H1 (cell line): ENCODE measurements around the gene RXRA. TPM values are rescaled to one million over a fixed set of nuclear protein-coding genes. Genes with fewer than 3 reads are reported as not detected.
A peak's percentile ranks its signal among the peaks of the same experiment; 100 is the strongest.

ENCODE experiments used
- CTCF ChIA-PET: fragments of 300-600 bp; sonication (Branson Sonifier 250); formaldehyde crosslinking; loops from one replicate; lab custom pipeline; 2021; ENCODE audit not compliant: partially characterized antibody; lab: Charles Lee
- POLR2A ChIA-PET: fragments of 300-600 bp; sonication (Branson Sonifier 250); formaldehyde crosslinking; loops from one replicate; lab custom pipeline; 2021; ENCODE audit warnings: inconsistent platforms; ENCODE audit not compliant: partially characterized antibody; lab: Charles Lee
- DNase-seq, 2 experiments: peaks; one replicate each; pipeline versions ENCODE4 v3.0.0 to v3.0.0-alpha.2; 2010 to 2022; ENCODE audit warnings: low spot score in 2 of 2, low read depth in 1 of 2, mixed read lengths in 1 of 2
- FAIRE-seq: peaks from 2 replicates; lab custom pipeline; 2011; peaks lifted over from hg19 to GRCh38; lab: Jason Lieb, UNC
- H2AFZ ChIP-seq: 2 replicates; pipeline ENCODE4 v1.8.1; 2012; ENCODE audit warnings: low read length, inconsistent platforms
- H2AK5ac ChIP-seq: 2 replicates; pipeline ENCODE4 v1.6.1; 2013; ENCODE audit warnings: low read depth, low read length
- H2BK120ac ChIP-seq: replicated peaks from 2 replicates; pipeline ENCODE3; 2013; ENCODE audit warnings: low read depth, low read length, inconsistent platforms
- H2BK12ac ChIP-seq: 2 replicates; pipeline ENCODE4 v1.6.1; 2013; ENCODE audit warnings: low read depth, low read length
- H2BK15ac ChIP-seq: 2 replicates; pipeline ENCODE4 v1.6.1; 2013; ENCODE audit warnings: low read length
- H2BK20ac ChIP-seq: 2 replicates; pipeline ENCODE4 v1.6.1; 2013; ENCODE audit warnings: low read length
- H2BK5ac ChIP-seq: 2 replicates; pipeline ENCODE4 v1.6.1; 2013; ENCODE audit warnings: low read depth, low read length
- H3K14ac ChIP-seq: 2 replicates; pipeline ENCODE4 v1.6.1; 2013; ENCODE audit warnings: inconsistent platforms; ENCODE audit not compliant: insufficient read length
- H3K18ac ChIP-seq: 2 replicates; pipeline ENCODE4 v1.6.1; 2013; ENCODE audit warnings: low read length; ENCODE audit errors: extremely low read depth
- H3K23ac ChIP-seq: 2 replicates; pipeline ENCODE4 v1.6.1; 2013; ENCODE audit warnings: inconsistent platforms; ENCODE audit not compliant: insufficient read length
- H3K23me2 ChIP-seq: 2 replicates; pipeline ENCODE4 v1.6.1; 2013; ENCODE audit warnings: low read depth, low read length
- H3K27ac ChIP-seq: 2 replicates; pipeline ENCODE4 v1.6.1; 2011; ENCODE audit warnings: low read depth, low read length, inconsistent platforms
- H3K27me3 ChIP-seq, 4 experiments: replicated peaks in 1 of 4; 1 replicate in 1 of 4; 2 replicates in 3 of 4; pipeline versions ENCODE4 v1.6.1 to v1.8.1; 2011 to 2013; ENCODE audit warnings: low read length in 3 of 4, mild to moderate bottlenecking in 3 of 4, inconsistent platforms in 2 of 4, mixed read lengths in 2 of 4, moderate library complexity in 1 of 4; ENCODE audit not compliant: control insufficient read depth in 3 of 4, insufficient read depth in 3 of 4; ENCODE audit errors: extremely low read depth in 1 of 4
- H3K36me3 ChIP-seq, 4 experiments: 2 replicates each; pipeline versions ENCODE4 v1.6.1 to v1.8.1; 2011 to 2013; ENCODE audit warnings: mild to moderate bottlenecking in 4 of 4, low read length in 3 of 4, moderate library complexity in 2 of 4, control low read depth in 1 of 4, inconsistent platforms in 1 of 4; ENCODE audit not compliant: insufficient read depth in 4 of 4, control insufficient read depth in 2 of 4
- H3K4ac ChIP-seq: replicated peaks from 2 replicates; pipeline ENCODE3; 2013; ENCODE audit warnings: low read length, low read depth, mixed read lengths, inconsistent platforms; ENCODE audit not compliant: insufficient read length
- H3K4me1 ChIP-seq, 4 experiments: replicated peaks in 1 of 4; 1 replicate in 1 of 4; 2 replicates in 3 of 4; pipeline versions ENCODE4 v1.6.1 to v1.8.1; 2011 to 2013; ENCODE audit warnings: low read length in 3 of 4, inconsistent platforms in 2 of 4, mixed read lengths in 1 of 4; ENCODE audit not compliant: insufficient read depth in 4 of 4, control insufficient read depth in 3 of 4
- H3K4me2 ChIP-seq, 2 experiments: 2 replicates each; pipeline versions ENCODE4 v1.6.1 to v1.8.1; 2011 to 2013; ENCODE audit warnings: low read depth in 2 of 2, low read length in 2 of 2, control low read depth in 1 of 2, inconsistent platforms in 1 of 2, mild to moderate bottlenecking in 1 of 2; ENCODE audit not compliant: insufficient read depth in 1 of 2
- H3K4me3 ChIP-seq, 4 experiments: fragments of 200-600, 300-600 bp in 1 of 4; sonication (generic), shearing (Covaris generic), sonication (Bioruptor Twin) in 1 of 4; 2 replicates each; pipeline versions ENCODE4 v1.5.1 to v1.8.1; 2011 to 2016; ENCODE audit warnings: low read length in 4 of 4, low read depth in 3 of 4, control low read depth in 2 of 4, inconsistent platforms in 2 of 4, mild to moderate bottlenecking in 2 of 4, mixed read lengths in 1 of 4, moderate library complexity in 1 of 4; ENCODE audit not compliant: insufficient read depth in 2 of 4; ENCODE audit errors: extremely low read depth in 1 of 4
- H3K56ac ChIP-seq: replicated peaks from 2 replicates; pipeline ENCODE3; 2013; ENCODE audit warnings: low read depth, mild to moderate bottlenecking, mixed read lengths, low read length, inconsistent platforms; ENCODE audit not compliant: insufficient read length
- H3K79me1 ChIP-seq: 2 replicates; pipeline ENCODE4 v1.6.1; 2013; ENCODE audit warnings: low read depth, low read length, control low read depth
- H3K79me2 ChIP-seq, 2 experiments: 2 replicates each; pipeline versions ENCODE4 v1.6.1 to v1.8.1; 2012 to 2013; ENCODE audit warnings: low read length in 2 of 2, mild to moderate bottlenecking in 2 of 2, inconsistent platforms in 1 of 2; ENCODE audit not compliant: insufficient read depth in 2 of 2, control insufficient read depth in 1 of 2
- H3K9ac ChIP-seq, 4 experiments: replicated peaks in 1 of 4; 1 replicate in 1 of 4; 2 replicates in 3 of 4; pipeline versions ENCODE4 v1.6.1 to v1.8.1; 2011 to 2013; ENCODE audit warnings: low read depth in 3 of 4, low read length in 3 of 4, control low read depth in 2 of 4, mild to moderate bottlenecking in 2 of 4, moderate library complexity in 2 of 4, inconsistent platforms in 1 of 4; ENCODE audit errors: extremely low read depth in 1 of 4
- H3K9me3 ChIP-seq, 2 experiments: 2 replicates each; pipeline versions ENCODE4 v1.6.1 to v1.8.1; 2012 to 2013; ENCODE audit warnings: mild to moderate bottlenecking in 2 of 2, moderate library complexity in 2 of 2, control low read depth in 1 of 2, inconsistent platforms in 1 of 2, low read depth in 1 of 2, low read length in 1 of 2, mixed read lengths in 1 of 2; ENCODE audit not compliant: insufficient read depth in 2 of 2
- H4K20me1 ChIP-seq, 2 experiments: replicated peaks in 1 of 2; 2 replicates each; pipeline versions ENCODE3 to v1.8.1; 2011 to 2013; ENCODE audit warnings: inconsistent platforms in 2 of 2, low read length in 2 of 2, mild to moderate bottlenecking in 1 of 2; ENCODE audit not compliant: insufficient read depth in 2 of 2, control insufficient read depth in 1 of 2
- H4K5ac ChIP-seq: 2 replicates; pipeline ENCODE4 v1.6.1; 2013; ENCODE audit warnings: low read length, low read depth, mixed read lengths, inconsistent platforms; ENCODE audit not compliant: insufficient read length
- H4K8ac ChIP-seq: 2 replicates; pipeline ENCODE4 v1.8.0; 2013; ENCODE audit warnings: mild to moderate bottlenecking, moderate library complexity, low read length, inconsistent platforms; ENCODE audit not compliant: insufficient read depth; ENCODE audit errors: extremely low read depth
- H4K91ac ChIP-seq: replicated peaks from 2 replicates; pipeline ENCODE3; 2013; ENCODE audit warnings: low read length, mixed read lengths, inconsistent platforms; ENCODE audit not compliant: insufficient read length
- GTF2F1 ChIP-seq: IDR thresholded peaks from 2 replicates; pipeline ENCODE4 v1.6.1; 2012; ENCODE audit warnings: low read depth, low read length, improper control_type of control experiment, borderline replicate concordance
- HDAC2 ChIP-seq, 2 experiments: fragments of 300-600 bp in 1 of 2; sonication (generic) in 1 of 2; IDR thresholded peaks; 2 replicates each; pipeline ENCODE4 v1.6.1; 2011 to 2012; ENCODE audit warnings: low read depth in 2 of 2, low read length in 2 of 2, mild to moderate bottlenecking in 2 of 2, moderate library complexity in 2 of 2, borderline replicate concordance in 1 of 2, inconsistent platforms in 1 of 2
- JUND ChIP-seq: IDR thresholded peaks from 2 replicates; pipeline ENCODE4 v1.6.1; 2011; ENCODE audit warnings: mild to moderate bottlenecking, improper control_type of control experiment, low read length
- PHF8 ChIP-seq: fragments of 200-600 bp; sonication (generic); conservative IDR thresholded peaks from 2 replicates; pipeline ENCODE4 v1.7.1; 2012; ENCODE audit warnings: low read depth, mild to moderate bottlenecking, inconsistent platforms, low read length, moderate library complexity
- POLR2A ChIP-seq, 2 experiments: IDR thresholded peaks; 1 replicate in 1 of 2; 2 replicates in 1 of 2; pipeline ENCODE4 v1.6.1; 2011; ENCODE audit warnings: low read depth in 2 of 2, low read length in 2 of 2, mild to moderate bottlenecking in 2 of 2; ENCODE audit errors: control extremely low read depth in 1 of 2
- RBBP5 ChIP-seq: IDR thresholded peaks from 2 replicates; pipeline ENCODE4 v1.7.1; 2012; ENCODE audit warnings: low read depth, mild to moderate bottlenecking, inconsistent platforms, low read length, moderate library complexity, borderline replicate concordance
- RNF2 ChIP-seq: fragments of 200-900, 300-1000 bp; sonication (generic); IDR thresholded peaks from 2 replicates; pipeline ENCODE4 v1.7.1; 2016; ENCODE audit warnings: borderline replicate concordance, low read depth, mild to moderate bottlenecking, antibody characterized with exemption, low read length; ENCODE audit not compliant: poor library complexity, severe bottlenecking; ENCODE audit errors: missing control alignments
- RXRA ChIP-seq: IDR thresholded peaks from 2 replicates; pipeline ENCODE4 v1.6.1; 2011; ENCODE audit warnings: low read depth, mild to moderate bottlenecking, low read length, moderate library complexity; ENCODE audit not compliant: insufficient read depth
- SAP30 ChIP-seq: fragments of 300-600 bp; sonication (generic); IDR thresholded peaks from 2 replicates; pipeline ENCODE4 v1.7.1; 2012; ENCODE audit warnings: low read length, moderate library complexity, mild to moderate bottlenecking, inconsistent platforms; ENCODE audit not compliant: insufficient read depth, insufficient replicate concordance
- TAF7 ChIP-seq: optimal IDR thresholded peaks from 2 replicates; pipeline ENCODE3; 2011; ENCODE audit warnings: low read depth, mild to moderate bottlenecking, inconsistent platforms, low read length, moderate library complexity, borderline replicate concordance
- WGBS, 2 experiments: shearing (Covaris generic) in 1 of 2; methylation state at CpG; one replicate each; pipeline versions ENCODE4 v1.1.6 to v1.1.7; 2013 to 2015; ENCODE audit warnings: low lambda C conversion rate in 2 of 2, mixed read lengths in 2 of 2, inconsistent platforms in 1 of 2, low coverage in 1 of 2, missing lambda C conversion rate in 1 of 2; ENCODE audit not compliant: insufficient replicate concordance in 2 of 2, insufficient coverage in 1 of 2, insufficient read length in 1 of 2; ENCODE audit errors: extremely low coverage in 1 of 2, missing lambda C conversion rate in 1 of 2; 5-methylcytosine and 5-hydroxymethylcytosine counted together
- polyA plus RNA-seq, 7 experiments: library from polyadenylated mRNA; depleted of rRNA in 3 of 7; stranded (reverse) in 5 of 7; unstranded in 2 of 7; fragments of >200 nt in 5 of 7; fragments of 200-250 nt in 2 of 7; gene quantifications; 1 replicate in 5 of 7; 2 replicates in 1 of 7; 4 replicates in 1 of 7; pipeline versions ENCODE4 v1.2.1 to v1.2.3, GENCODE V29; 2011 to 2013; ENCODE audit warnings: missing spikeins in 2 of 7, mixed read lengths in 2 of 7
- total RNA-seq: library from RNA; stranded (reverse); fragmentation: NEBNext Ultra II Directional; extraction: Animal tissue kit (Norgen Biotek cat#: 25700); gene quantifications from 2 replicates; pipeline ENCODE4 v1.2.1, GENCODE V29; 2021

RXRA gene
- total and polyA plus RNA-seq, 2 of the 8 experiments (the other 6 are each of a cell fraction or from before 2014, with no cell fraction given): 9.8 to 29.4 TPM

GRCh38 chr9:134388289-134388808 is 62.1 kb downstream of the RXRA start:
- no peak overlapping the region for H3K18ac ChIP-seq
- no peaks in the 10 kb centered on the region; a peak in 1 of 7 replicates for H3K4me1 ChIP-seq
- CTCF ChIA-PET: interaction anchor here (0.9 to 5.4 kb wide), 2 partner anchors 11 to 12 kb away, joined by 3 to 24 read pairs; no protein-coding TSS in a partner anchor
- H3K23ac ChIP-seq: no peak overlapping the region
- H3K4me2 ChIP-seq: no peak overlapping the region
- 89% methylated on average over 15 of the region's 15 CpGs; no CpG with 5 or more reads in 1 of the 2 experiments for WGBS, 2 experiments
- TF ChIP-seq POLR2A (IDR thresholded peaks at IDR 0.05; ENCODE audit: control extremely low read depth in 1 of 2, low read depth in 2 of 2, low read length in 2 of 2): no peak
- no peak for TF ChIP-seq RXRA
- no peak for TF ChIP-seq RNF2
- TF ChIP-seq RBBP5: no peak
- TF ChIP-seq GTF2F1: no peak
- TF ChIP-seq HDAC2 (IDR thresholded peaks at IDR 0.05; ENCODE audit: borderline replicate concordance in 1 of 2, low read depth in 2 of 2, low read length in 2 of 2): no peak
- TF ChIP-seq SAP30: no peak
- no peak for TF ChIP-seq PHF8
- no peak for TF ChIP-seq TAF7
- no peak for TF ChIP-seq JUND
- TF ChIP-seq, all 59 proteins: peak for 0
- Histone ChIP-seq H3K79me2 (peaks cover 0 to 35% of the 10 kb centered on the region in 2 experiments; a peak in 1 of 4 replicates), H3K23me2 (no peaks in the 10 kb centered on the region; the same call in 1 of the 2 replicates), H2AK5ac (no peak overlapping the region), H3K14ac (no peak overlapping the region), H2BK15ac (no peak overlapping the region), H3K56ac (no peak overlapping the region), H2BK5ac (peak overlapping the region; percentile 27), H3K36me3 (no peaks in the 10 kb centered on the region), H4K8ac (no peak overlapping the region), H2AFZ (no peak overlapping the region), H3K27me3 (no peaks in the 10 kb centered on the region), H2BK120ac (no peak overlapping the region), H3K9ac (no peak overlapping the region), H4K20me1 (peaks cover 6 to 12% of the 10 kb centered on the region in 2 experiments), H3K9me3 (no peaks in the 10 kb centered on the region), H3K79me1 (peaks cover 33% of the 10 kb centered on the region), H3K27ac (no peak overlapping the region), H2BK12ac (no peak overlapping the region), H4K5ac (no peak overlapping the region), H4K91ac (no peak overlapping the region), H2BK20ac (no peak overlapping the region), H3K4me3 (no peak overlapping the region), H3K4ac (no peak overlapping the region)
- no peak for DNase-seq
- FAIRE-seq: no peak
- POLR2A ChIA-PET: no interaction called here
